ENCODE results near the gene DNAJB5. TPM values are rescaled to one million over a fixed set of nuclear protein-coding genes. Genes with fewer than 3 reads are reported as not detected.

The DNAJB5 gene
- total and polyA plus RNA-seq, 7 donors, result 0.92 to 58.7 (median 27.8) TPM

DNA sequence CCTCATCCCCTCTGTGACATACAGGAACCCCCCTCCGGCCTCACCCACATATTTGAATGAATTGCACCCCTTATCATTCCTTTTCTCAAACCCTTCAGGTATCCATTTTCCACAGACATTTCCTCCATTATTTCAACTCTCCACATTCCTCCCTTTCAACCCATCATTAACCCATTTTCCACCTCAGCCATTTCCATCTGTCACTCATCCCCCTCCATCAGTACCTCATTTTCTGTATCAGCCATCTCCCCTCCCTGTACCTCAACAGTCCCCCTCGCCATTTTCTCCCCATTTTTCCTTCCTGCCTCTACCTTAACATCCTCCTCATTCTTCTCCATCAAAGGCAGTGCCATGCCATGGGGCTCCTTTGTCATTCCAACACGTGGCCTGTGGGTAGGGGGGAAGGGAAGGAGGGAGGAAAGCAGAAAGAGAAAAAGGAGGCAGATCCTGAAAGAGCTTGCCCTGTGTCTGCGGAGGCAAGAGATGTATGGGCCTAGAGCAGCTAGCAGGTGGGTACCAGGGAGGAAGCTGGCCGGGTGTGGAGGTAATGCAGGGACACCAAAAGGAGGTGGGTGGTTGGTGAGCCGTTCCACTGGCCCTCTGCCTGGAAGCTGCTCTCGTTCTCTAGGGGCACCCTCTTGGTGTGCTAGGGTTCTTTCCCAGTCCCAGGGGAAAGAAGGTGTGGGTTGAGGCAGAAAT is 1.5 kb downstream of the DNAJB5 start:
- peak in 1 of 4 donors; percentile 3 for TF ChIP-seq POLR2AphosphoS5 (IDR thresholded peaks at IDR 0.05)
- no peak for TF ChIP-seq POLR2A (IDR thresholded peaks at IDR 0.05)
- TF ChIP-seq, protein P1, sequence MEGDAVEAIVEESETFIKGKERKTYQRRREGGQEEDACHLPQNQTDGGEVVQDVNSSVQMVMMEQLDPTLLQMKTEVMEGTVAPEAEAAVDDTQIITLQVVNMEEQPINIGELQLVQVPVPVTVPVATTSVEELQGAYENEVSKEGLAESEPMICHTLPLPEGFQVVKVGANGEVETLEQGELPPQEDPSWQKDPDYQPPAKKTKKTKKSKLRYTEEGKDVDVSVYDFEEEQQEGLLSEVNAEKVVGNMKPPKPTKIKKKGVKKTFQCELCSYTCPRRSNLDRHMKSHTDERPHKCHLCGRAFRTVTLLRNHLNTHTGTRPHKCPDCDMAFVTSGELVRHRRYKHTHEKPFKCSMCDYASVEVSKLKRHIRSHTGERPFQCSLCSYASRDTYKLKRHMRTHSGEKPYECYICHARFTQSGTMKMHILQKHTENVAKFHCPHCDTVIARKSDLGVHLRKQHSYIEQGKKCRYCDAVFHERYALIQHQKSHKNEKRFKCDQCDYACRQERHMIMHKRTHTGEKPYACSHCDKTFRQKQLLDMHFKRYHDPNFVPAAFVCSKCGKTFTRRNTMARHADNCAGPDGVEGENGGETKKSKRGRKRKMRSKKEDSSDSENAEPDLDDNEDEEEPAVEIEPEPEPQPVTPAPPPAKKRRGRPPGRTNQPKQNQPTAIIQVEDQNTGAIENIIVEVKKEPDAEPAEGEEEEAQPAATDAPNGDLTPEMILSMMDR (IDR thresholded peaks at IDR 0.05), result no peak
- Histone ChIP-seq H3K4me1 (peaks cover 0 to 71% (median 65%) of the 10 kb centered on the region in 4 donors), H3K27ac (peak overlapping the region in 3 of 4 donors; percentile 95 to 100 (median 98)), H3K4me3 (peak overlapping the region in 3 of 4 donors; percentile 67 to 97 (median 93)), H3K27me3 (no peaks in the 10 kb centered on the region), H3K9me3 (no peaks in the 10 kb centered on the region), H3K36me3 (peaks cover 0 to 3% (median 1%) of the 10 kb centered on the region in 4 donors)
- DNase-seq, result no peak
- intact Hi-C loops (cut with DNase I), result loop anchor here (5.0 to 10.0 kb wide), 5 partner anchors 121 to 1264 kb away; partner anchors contain the start of genes CCDC107, GNE, IL11RA and RMRP
- 51 to 67% methylated on average over 7 of the region's 7 CpGs for WGBS, 2 donors

- intact Hi-C loops (cut with DNase I), result loop anchor here (5.0 to 10.0 kb wide), 5 partner anchors 121 to 1263 kb away; partner anchors contain the start of genes CCDC107, GNE, IL11RA and RMRP
- H3K4me3 ChIP-seq, result peak overlapping the region in 2 of 4 donors; percentile 93 to 97
- H3K9me3 ChIP-seq, result no peaks in the 10 kb centered on the region
- no peaks in the 10 kb centered on the region for H3K27me3 ChIP-seq
- 66 to 68% methylated on average over 15 of the region's 15 CpGs for WGBS, 2 donors
- DNase-seq, result peak; percentile 85
- H3K27ac ChIP-seq, result peak overlapping the region in 3 of 4 donors; percentile 95 to 100 (median 98)
- peaks cover 5 to 11% (median 8%) of the 10 kb centered on the region in 4 donors for H3K36me3 ChIP-seq
- TF ChIP-seq, protein P1 (IDR thresholded peaks at IDR 0.05), result peak in 1 of 4 experiments; percentile 14
- TF ChIP-seq EP300 (IDR thresholded peaks at IDR 0.05) (no peak), POLR2A (IDR thresholded peaks at IDR 0.05) (peak in 1 of 2 donors; percentile 23), POLR2AphosphoS5 (IDR thresholded peaks at IDR 0.05) (peak in 3 of 4 donors; percentile 23 to 74 (median 66))
- H3K4me1 ChIP-seq, result peaks cover 0 to 71% (median 66%) of the 10 kb centered on the region in 4 donors
These were observed 2.2 kb downstream of the DNAJB5 start for GRCh38 chr9:34991607-34992375.

GRCh38 chr9:34992376-34992951 is 2.9 kb downstream of the DNAJB5 start:
- DNase-seq, result peak; percentile 86
- no peaks in the 10 kb centered on the region for H3K9me3 ChIP-seq
- H3K4me3 ChIP-seq, result peak overlapping the region in 1 of 4 donors; percentile 7
- H3K4me1 ChIP-seq, result peaks cover 0 to 75% (median 69%) of the 10 kb centered on the region in 4 donors
- intact Hi-C loops (cut with DNase I), result loop anchor here (5.0 to 10.0 kb wide), 5 partner anchors 120 to 1262 kb away; partner anchors contain the start of genes CCDC107, GNE, IL11RA and RMRP
- TF ChIP-seq POLR2AphosphoS5 (IDR thresholded peaks at IDR 0.05) (peak in 2 of 4 donors; percentile 48 to 66), POLR2A (IDR thresholded peaks at IDR 0.05) (no peak), EP300 (IDR thresholded peaks at IDR 0.05) (peak in 2 of 4 donors; percentile 25 to 52)
- TF ChIP-seq, protein P1 (IDR thresholded peaks at IDR 0.05), result no peak
- H3K27ac ChIP-seq, result peak overlapping the region in 3 of 4 donors; percentile 95 to 100 (median 98)
- WGBS, 2 donors, result 70 to 74% methylated on average over 16 of the region's 16 CpGs
- H3K36me3 ChIP-seq, result peaks cover 10 to 17% (median 14%) of the 10 kb centered on the region in 4 donors
- no peaks in the 10 kb centered on the region for H3K27me3 ChIP-seq

DNA sequence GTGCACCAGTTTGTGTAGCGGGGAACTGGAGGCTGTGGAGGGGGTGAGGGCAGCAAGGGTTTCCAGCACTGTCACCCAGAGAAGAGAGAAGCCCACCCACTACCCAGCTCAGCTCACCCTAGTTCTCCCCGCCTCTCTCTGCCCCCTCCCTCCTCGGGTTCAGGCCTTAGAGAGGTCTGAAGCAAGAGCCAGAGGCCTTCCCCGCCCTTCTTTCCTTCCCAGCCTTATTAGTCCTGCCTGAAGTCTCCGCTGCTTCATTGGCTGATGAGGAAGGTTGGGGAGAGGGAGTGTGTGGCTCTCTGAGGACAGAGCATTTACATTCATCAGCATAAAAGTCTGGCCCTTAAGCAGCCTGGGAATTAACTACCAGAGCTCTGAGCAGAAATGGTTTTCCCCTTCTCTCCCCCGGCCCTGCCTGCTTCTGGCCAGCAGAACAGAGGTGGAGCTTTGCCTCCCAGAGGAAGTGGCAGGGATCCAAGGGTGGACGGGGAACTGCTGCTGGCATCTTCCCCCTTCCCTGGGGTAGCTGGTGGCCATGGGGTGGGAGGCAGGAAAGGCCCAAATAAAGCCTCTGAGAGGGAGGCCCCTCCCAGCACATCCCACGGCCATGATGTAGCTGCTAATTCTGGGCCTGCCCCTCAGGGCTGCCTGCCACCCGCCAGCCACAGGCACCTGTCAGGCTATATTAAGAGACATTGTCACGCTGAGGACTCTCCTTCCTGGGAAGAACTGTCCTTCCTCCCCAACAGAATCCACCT is 4.1 kb downstream of the DNAJB5 start:
- no peaks in the 10 kb centered on the region for H3K9me3 ChIP-seq
- H3K27ac ChIP-seq, result peak overlapping the region in 3 of 4 donors; percentile 95 to 100 (median 98)
- intact Hi-C loops (cut with DNase I), result loop anchor here (5.0 to 10.0 kb wide), 5 partner anchors 119 to 1261 kb away; partner anchors contain the start of genes CCDC107, GNE, IL11RA and RMRP
- H3K4me3 ChIP-seq, result peak overlapping the region in 2 of 4 donors; percentile 5 to 18
- H3K36me3 ChIP-seq, result peaks cover 10 to 23% (median 16%) of the 10 kb centered on the region in 4 donors
- TF ChIP-seq, protein P1 (IDR thresholded peaks at IDR 0.05), result no peak
- TF ChIP-seq POLR2AphosphoS5 (IDR thresholded peaks at IDR 0.05) (peak; percentile 56 to 79 (median 66)), POLR2A (IDR thresholded peaks at IDR 0.05) (peak; percentile 28 to 48), EP300 (IDR thresholded peaks at IDR 0.05) (peak in 2 of 4 donors; percentile 47 to 64)
- peaks cover 0 to 79% (median 74%) of the 10 kb centered on the region in 4 donors for H3K4me1 ChIP-seq
- no peaks in the 10 kb centered on the region for H3K27me3 ChIP-seq
- DNase-seq, result peak; percentile 92
- WGBS, 2 donors, result 57 to 62% methylated on average over 10 of the region's 10 CpGs
